Lung (tissue), 12 donors: ENCODE data around the gene COL1A2. TPM values are rescaled to one million over a fixed set of nuclear protein-coding genes. Genes with fewer than 3 reads are reported as not detected.

Source experiments
- ATAC-seq: fragments of 200-7000 bp; cut with Tn5 transposase; one replicate; pipeline ENCODE4 v1.9.1; 2020; ENCODE audit warnings: moderate number of reproducible peaks; ENCODE audit not compliant: insufficient read depth, low FRiP score
- DNase-seq, 3 donors: peaks; one replicate each; pipeline ENCODE4 v3.0.0-alpha.2; 2013 to 2017
- H3K27ac ChIP-seq, 2 donors: one replicate each; pipeline ENCODE4 v1.5.1; 2013; ENCODE audit warnings: mild to moderate bottlenecking in 2 of 2, moderate library complexity in 2 of 2, control low read depth in 1 of 2, inconsistent platforms in 1 of 2, low read depth in 1 of 2, low read length in 1 of 2
- H3K27me3 ChIP-seq, 3 donors: one replicate each; pipeline ENCODE4 v1.5.1; 2013; ENCODE audit warnings: low read length in 2 of 3; ENCODE audit not compliant: control insufficient read depth in 3 of 3, insufficient read depth in 3 of 3
- H3K36me3 ChIP-seq, 4 donors: one replicate each; pipeline ENCODE4 v1.5.1; 2013; ENCODE audit warnings: low read length in 4 of 4, mild to moderate bottlenecking in 1 of 4, moderate library complexity in 1 of 4; ENCODE audit not compliant: control insufficient read depth in 4 of 4, insufficient read depth in 4 of 4
- H3K4me1 ChIP-seq, 5 donors: one replicate each; pipeline ENCODE4 v1.5.1; 2013; ENCODE audit warnings: low read length in 5 of 5, mild to moderate bottlenecking in 2 of 5, moderate library complexity in 1 of 5; ENCODE audit not compliant: control insufficient read depth in 5 of 5, insufficient read depth in 5 of 5
- H3K4me3 ChIP-seq: one replicate; pipeline ENCODE4 v1.5.1; 2013; ENCODE audit warnings: mild to moderate bottlenecking, control low read depth, moderate library complexity
- H3K9ac ChIP-seq, 2 donors: one replicate each; pipeline ENCODE4 v1.5.1; 2013; ENCODE audit warnings: low read length in 2 of 2, control low read depth in 1 of 2; ENCODE audit not compliant: insufficient read depth in 1 of 2
- H3K9me3 ChIP-seq, 4 donors: one replicate each; pipeline ENCODE4 v1.5.1; 2013; ENCODE audit warnings: low read length in 3 of 4, mild to moderate bottlenecking in 1 of 4, moderate library complexity in 1 of 4; ENCODE audit not compliant: control insufficient read depth in 4 of 4, insufficient read depth in 3 of 4
- WGBS, 2 donors: extraction: QIAGEN DNeasy Blood & Tissue Kit; methylation state at CpG; one replicate each; pipeline ENCODE4 v1.1.7; 2013; 5-methylcytosine and 5-hydroxymethylcytosine counted together
- polyA plus RNA-seq, 2 donors: library from polyadenylated mRNA; stranded (reverse); fragments of 200-250 nt; gene quantifications; one replicate each; pipeline ENCODE4 v1.2.1, GENCODE V29; 2013
- total RNA-seq, 2 donors: library from RNA; depleted of rRNA in 1 of 2; stranded (reverse); fragments of >200 nt in 1 of 2; gene quantifications; one replicate each; pipeline ENCODE4 v1.2.1, GENCODE V29; 2014 to 2021
- TF ChIP-seq, protein P1 (sequence below): IDR thresholded peaks from 2 replicates; pipeline ENCODE4 v1.5.1; 2012; ENCODE audit warnings: mild to moderate bottlenecking; ENCODE audit errors: control extremely low read depth, extremely low read depth
- donor health status: control.
- donor health status: control.
- donor health status: Bipolar disorder and iron deficiency.
- donor health status: healthy.
- donor health status: DM: yes; HTN: yes; CAD: no.

COL1A2 gene
- total and polyA plus RNA-seq, 4 donors, result 66.3 to 1,768 (median 336) TPM

DNA sequence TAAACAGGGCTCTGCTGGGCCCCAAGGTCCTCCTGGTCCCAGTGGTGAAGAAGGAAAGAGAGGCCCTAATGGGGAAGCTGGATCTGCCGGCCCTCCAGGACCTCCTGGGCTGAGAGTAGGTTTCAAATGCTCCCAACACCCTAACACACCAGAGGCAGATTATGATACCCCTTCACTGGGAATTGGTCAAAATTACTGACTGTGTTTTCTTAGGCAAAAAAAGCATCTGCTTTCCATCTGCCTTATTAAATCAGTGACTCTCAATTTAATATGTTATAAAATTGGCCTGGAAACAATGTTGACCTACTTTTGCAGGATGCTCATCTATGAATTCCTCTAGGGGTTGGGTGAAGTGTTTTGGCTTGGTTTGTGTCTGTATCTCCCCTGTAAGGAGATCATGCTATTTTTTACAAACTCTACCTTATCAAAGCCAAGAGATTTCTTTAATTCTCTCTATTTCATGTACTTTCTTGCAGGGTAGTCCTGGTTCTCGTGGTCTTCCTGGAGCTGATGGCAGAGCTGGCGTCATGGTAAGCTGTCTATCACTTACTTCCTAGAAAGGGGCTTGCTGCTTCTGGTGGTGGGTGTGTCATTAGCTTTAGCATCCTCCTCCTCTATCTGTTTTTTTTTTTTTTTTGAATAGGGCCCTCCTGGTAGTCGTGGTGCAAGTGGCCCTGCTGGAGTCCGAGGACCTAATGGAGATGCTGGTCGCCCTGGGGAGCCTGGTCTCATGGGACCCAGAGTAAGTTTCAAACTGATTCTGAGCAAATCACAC, 15.9 kb downstream of the COL1A2 start:
- Histone ChIP-seq H3K27me3 (no peaks in the 10 kb centered on the region), H3K9ac (no peak overlapping the region), H3K4me3 (no peak overlapping the region), H3K36me3 (peaks cover 0 to 87% (median 39%) of the 10 kb centered on the region in 4 donors), H3K27ac (no peak overlapping the region), H3K4me1 (peaks cover 0 to 15% (median 0%) of the 10 kb centered on the region in 5 donors), H3K9me3 (no peaks in the 10 kb centered on the region)
- 78 to 84% methylated on average over 6 of the region's 6 CpGs for WGBS, 2 donors
- TF ChIP-seq, protein P1, sequence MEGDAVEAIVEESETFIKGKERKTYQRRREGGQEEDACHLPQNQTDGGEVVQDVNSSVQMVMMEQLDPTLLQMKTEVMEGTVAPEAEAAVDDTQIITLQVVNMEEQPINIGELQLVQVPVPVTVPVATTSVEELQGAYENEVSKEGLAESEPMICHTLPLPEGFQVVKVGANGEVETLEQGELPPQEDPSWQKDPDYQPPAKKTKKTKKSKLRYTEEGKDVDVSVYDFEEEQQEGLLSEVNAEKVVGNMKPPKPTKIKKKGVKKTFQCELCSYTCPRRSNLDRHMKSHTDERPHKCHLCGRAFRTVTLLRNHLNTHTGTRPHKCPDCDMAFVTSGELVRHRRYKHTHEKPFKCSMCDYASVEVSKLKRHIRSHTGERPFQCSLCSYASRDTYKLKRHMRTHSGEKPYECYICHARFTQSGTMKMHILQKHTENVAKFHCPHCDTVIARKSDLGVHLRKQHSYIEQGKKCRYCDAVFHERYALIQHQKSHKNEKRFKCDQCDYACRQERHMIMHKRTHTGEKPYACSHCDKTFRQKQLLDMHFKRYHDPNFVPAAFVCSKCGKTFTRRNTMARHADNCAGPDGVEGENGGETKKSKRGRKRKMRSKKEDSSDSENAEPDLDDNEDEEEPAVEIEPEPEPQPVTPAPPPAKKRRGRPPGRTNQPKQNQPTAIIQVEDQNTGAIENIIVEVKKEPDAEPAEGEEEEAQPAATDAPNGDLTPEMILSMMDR, result no peak
- DNase-seq (no peak), ATAC-seq (no peak)

- Histone ChIP-seq H3K36me3 (peaks cover 0 to 83% (median 36%) of the 10 kb centered on the region in 4 donors), H3K9me3 (no peaks in the 10 kb centered on the region)
Observed at GRCh38 chr7:94411188-94411466, 16.4 kb downstream of the COL1A2 start.

DNA sequence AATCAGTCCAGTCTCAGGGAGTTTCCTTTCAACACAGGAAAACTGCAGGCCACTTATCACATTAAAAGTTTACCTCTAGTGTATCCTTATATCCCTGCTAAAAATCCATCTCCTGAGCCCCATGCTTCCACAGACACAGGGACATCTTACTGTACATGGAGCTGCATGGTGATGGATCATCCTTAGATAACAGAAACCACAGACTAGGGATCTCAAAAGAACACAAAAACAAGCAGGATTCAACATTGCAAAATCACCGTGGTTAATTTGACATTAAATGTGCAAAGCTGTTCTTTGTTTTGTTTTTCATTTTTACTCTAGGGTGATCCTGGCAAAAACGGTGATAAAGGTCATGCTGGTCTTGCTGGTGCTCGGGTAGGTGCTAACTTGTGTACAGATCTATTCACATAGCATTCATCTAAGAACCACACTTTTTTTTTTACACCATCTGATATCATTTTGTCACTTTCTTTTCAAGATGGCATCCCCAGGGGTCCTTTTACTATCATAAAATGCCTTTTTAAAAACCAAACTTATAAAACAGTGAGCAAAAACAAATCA, 18.1 kb downstream of the COL1A2 start:
- Histone ChIP-seq H3K9me3 (no peaks in the 10 kb centered on the region), H3K27me3 (no peaks in the 10 kb centered on the region), H3K9ac (no peak overlapping the region), H3K27ac (no peak overlapping the region), H3K4me1 (peaks cover 0 to 15% (median 0%) of the 10 kb centered on the region in 5 donors), H3K4me3 (no peak overlapping the region), H3K36me3 (peaks cover 0 to 82% (median 36%) of the 10 kb centered on the region in 4 donors)
- WGBS, 2 donors, result 59 to 65% methylated on average over 3 of the region's 3 CpGs
- DNase-seq, result no peak
- TF ChIP-seq, protein P1, result no peak
- no peak for ATAC-seq

More at GRCh38 chr7:94411188-94411466, 16.4 kb downstream of the COL1A2 start:
- Histone ChIP-seq H3K4me1 (peaks cover 0 to 15% (median 0%) of the 10 kb centered on the region in 5 donors), H3K27me3 (no peaks in the 10 kb centered on the region), H3K9ac (no peak overlapping the region), H3K27ac (no peak overlapping the region), H3K4me3 (no peak overlapping the region)
- TF ChIP-seq, protein P1, result no peak
- ATAC-seq (no peak), DNase-seq (no peak)
